ENCODE results near the gene ABHD2. TPM values are rescaled to one million over a fixed set of nuclear protein-coding genes. Genes with fewer than 3 reads are reported as not detected.

ABHD2 gene
- total and polyA plus RNA-seq, 9 of the 15 experiments (the other 6 are each of a cell fraction or from before 2014, with no cell fraction given) = 16.9 to 99.8 (median 47.5) TPM

DNA sequence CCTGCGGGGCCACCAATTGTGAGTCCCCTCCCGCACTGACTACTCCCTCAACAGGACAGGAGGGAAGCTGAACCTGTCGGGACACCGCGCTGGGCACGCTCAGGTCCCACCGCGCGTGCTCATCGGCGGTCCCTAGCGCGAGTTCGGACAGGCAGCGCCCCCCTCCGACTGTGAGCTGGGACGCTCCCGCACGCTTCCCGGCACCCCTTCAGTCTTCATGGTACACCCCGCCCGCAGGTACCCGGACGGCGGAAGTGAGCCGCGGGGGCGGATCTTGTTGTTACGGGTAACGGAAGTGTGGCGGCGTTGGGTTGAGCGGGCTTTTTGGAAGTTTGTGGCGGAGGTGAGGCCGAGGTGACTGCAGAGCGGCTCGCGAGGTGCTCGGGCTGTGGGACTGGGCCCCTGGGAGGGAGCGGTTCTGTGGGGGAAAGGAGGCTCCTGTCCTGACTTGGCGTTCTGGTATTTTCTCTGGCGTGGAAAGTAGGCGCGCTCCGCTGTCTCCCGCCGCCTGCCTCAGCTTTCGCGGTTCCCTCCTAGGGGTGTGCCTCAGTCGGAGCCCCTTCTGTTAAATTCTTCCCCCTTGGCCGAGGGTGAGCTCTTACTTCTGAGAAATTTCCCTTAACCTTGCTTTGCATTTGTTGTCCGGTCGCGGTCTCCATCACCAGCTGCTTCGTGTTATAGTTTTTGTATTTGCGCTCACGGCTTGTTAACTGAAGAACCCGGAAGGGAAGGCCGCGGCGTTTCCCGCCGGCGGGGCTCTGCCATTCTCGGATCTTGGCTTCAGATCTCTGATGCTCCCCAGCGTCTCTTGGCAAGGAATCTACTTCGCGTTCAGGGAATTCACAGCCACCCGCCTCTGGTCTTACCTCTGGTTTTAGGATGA is 155.7 kb downstream of the ABHD2 start, which contains the start of gene FANCI (continued):
- TF ChIP-seq SMAD3 (CRISPR knock-in tag; conservative IDR thresholded peaks at IDR 0.05) = no peak
- TF ChIP-seq HCFC1 (IDR thresholded peaks at IDR 0.05; ENCODE audit: low read depth, low read length) = peak; percentile 68
- no peak for TF ChIP-seq RBM17 (IDR thresholded peaks at IDR 0.05; ENCODE audit: borderline replicate concordance, low read depth, low read length)
- peak; percentile 88 for TF ChIP-seq EP400 (IDR thresholded peaks at IDR 0.05)
- no peak for TF ChIP-seq HIVEP1 (CRISPR knock-in tag; IDR thresholded peaks at IDR 0.05)
- TF ChIP-seq, protein P1, sequence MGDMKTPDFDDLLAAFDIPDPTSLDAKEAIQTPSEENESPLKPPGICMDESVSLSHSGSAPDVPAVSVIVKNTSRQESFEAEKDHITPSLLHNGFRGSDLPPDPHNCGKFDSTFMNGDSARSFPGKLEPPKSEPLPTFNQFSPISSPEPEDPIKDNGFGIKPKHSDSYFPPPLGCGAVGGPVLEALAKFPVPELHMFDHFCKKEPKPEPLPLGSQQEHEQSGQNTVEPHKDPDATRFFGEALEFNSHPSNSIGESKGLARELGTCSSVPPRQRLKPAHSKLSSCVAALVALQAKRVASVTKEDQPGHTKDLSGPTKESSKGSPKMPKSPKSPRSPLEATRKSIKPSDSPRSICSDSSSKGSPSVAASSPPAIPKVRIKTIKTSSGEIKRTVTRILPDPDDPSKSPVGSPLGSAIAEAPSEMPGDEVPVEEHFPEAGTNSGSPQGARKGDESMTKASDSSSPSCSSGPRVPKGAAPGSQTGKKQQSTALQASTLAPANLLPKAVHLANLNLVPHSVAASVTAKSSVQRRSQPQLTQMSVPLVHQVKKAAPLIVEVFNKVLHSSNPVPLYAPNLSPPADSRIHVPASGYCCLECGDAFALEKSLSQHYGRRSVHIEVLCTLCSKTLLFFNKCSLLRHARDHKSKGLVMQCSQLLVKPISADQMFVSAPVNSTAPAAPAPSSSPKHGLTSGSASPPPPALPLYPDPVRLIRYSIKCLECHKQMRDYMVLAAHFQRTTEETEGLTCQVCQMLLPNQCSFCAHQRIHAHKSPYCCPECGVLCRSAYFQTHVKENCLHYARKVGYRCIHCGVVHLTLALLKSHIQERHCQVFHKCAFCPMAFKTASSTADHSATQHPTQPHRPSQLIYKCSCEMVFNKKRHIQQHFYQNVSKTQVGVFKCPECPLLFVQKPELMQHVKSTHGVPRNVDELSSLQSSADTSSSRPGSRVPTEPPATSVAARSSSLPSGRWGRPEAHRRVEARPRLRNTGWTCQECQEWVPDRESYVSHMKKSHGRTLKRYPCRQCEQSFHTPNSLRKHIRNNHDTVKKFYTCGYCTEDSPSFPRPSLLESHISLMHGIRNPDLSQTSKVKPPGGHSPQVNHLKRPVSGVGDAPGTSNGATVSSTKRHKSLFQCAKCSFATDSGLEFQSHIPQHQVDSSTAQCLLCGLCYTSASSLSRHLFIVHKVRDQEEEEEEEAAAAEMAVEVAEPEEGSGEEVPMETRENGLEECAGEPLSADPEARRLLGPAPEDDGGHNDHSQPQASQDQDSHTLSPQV (IDR thresholded peaks at IDR 0.05) = peak; percentile 74
- TF ChIP-seq SRSF1 (IDR thresholded peaks at IDR 0.05; ENCODE audit: low read depth, low read length) = no peak
- TF ChIP-seq, protein P2, sequence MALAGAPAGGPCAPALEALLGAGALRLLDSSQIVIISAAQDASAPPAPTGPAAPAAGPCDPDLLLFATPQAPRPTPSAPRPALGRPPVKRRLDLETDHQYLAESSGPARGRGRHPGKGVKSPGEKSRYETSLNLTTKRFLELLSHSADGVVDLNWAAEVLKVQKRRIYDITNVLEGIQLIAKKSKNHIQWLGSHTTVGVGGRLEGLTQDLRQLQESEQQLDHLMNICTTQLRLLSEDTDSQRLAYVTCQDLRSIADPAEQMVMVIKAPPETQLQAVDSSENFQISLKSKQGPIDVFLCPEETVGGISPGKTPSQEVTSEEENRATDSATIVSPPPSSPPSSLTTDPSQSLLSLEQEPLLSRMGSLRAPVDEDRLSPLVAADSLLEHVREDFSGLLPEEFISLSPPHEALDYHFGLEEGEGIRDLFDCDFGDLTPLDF (CRISPR knock-in tag; IDR thresholded peaks at IDR 0.05) = peak; percentile 79; the same call in 1 of the 2 replicates
- peak; percentile 89 for TF ChIP-seq POLR2A (conservative IDR thresholded peaks at IDR 0.05)
- TF ChIP-seq BDP1 (IDR thresholded peaks at IDR 0.05; ENCODE audit: insufficient read depth, insufficient read length) = no peak
- no peak for TF ChIP-seq ZNF41 (CRISPR knock-in tag; conservative IDR thresholded peaks at IDR 0.05)
- no peak for TF ChIP-seq ZNF354B (CRISPR knock-in tag; IDR thresholded peaks at IDR 0.05)
- TF ChIP-seq, protein P3, sequence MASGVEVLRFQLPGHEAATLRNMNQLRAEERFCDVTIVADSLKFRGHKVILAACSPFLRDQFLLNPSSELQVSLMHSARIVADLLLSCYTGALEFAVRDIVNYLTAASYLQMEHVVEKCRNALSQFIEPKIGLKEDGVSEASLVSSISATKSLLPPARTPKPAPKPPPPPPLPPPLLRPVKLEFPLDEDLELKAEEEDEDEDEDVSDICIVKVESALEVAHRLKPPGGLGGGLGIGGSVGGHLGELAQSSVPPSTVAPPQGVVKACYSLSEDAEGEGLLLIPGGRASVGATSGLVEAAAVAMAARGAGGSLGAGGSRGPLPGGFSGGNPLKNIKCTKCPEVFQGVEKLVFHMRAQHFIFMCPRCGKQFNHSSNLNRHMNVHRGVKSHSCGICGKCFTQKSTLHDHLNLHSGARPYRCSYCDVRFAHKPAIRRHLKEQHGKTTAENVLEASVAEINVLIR (CRISPR knock-in tag; IDR thresholded peaks at IDR 0.05) = no peak
- TF ChIP-seq U2AF1 (optimal IDR thresholded peaks at IDR 0.05; ENCODE audit: low read depth, low read length) = no peak
- TF ChIP-seq, protein P4, sequence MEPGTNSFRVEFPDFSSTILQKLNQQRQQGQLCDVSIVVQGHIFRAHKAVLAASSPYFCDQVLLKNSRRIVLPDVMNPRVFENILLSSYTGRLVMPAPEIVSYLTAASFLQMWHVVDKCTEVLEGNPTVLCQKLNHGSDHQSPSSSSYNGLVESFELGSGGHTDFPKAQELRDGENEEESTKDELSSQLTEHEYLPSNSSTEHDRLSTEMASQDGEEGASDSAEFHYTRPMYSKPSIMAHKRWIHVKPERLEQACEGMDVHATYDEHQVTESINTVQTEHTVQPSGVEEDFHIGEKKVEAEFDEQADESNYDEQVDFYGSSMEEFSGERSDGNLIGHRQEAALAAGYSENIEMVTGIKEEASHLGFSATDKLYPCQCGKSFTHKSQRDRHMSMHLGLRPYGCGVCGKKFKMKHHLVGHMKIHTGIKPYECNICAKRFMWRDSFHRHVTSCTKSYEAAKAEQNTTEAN (CRISPR knock-in tag; IDR thresholded peaks at IDR 0.05) = peak; percentile 91; the same call in 1 of the 2 replicates
- TF ChIP-seq, protein P5, sequence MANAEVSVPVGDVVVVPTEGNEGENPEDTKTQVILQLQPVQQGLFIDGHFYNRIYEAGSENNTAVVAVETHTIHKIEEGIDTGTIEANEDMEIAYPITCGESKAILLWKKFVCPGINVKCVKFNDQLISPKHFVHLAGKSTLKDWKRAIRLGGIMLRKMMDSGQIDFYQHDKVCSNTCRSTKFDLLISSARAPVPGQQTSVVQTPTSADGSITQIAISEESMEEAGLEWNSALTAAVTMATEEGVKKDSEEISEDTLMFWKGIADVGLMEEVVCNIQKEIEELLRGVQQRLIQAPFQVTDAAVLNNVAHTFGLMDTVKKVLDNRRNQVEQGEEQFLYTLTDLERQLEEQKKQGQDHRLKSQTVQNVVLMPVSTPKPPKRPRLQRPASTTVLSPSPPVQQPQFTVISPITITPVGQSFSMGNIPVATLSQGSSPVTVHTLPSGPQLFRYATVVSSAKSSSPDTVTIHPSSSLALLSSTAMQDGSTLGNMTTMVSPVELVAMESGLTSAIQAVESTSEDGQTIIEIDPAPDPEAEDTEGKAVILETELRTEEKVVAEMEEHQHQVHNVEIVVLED (CRISPR knock-in tag; IDR thresholded peaks at IDR 0.05) = peak; percentile 48; the same call in 1 of the 2 replicates
- no peak for TF ChIP-seq RHOXF2B (CRISPR knock-in tag; conservative IDR thresholded peaks at IDR 0.05)
- peak; percentile 46; the same call in 1 of the 2 replicates for TF ChIP-seq TCF3 (CRISPR knock-in tag; IDR thresholded peaks at IDR 0.05)
- peak; percentile 91; the same call in 1 of the 2 replicates for TF ChIP-seq ZNF217 (CRISPR knock-in tag; IDR thresholded peaks at IDR 0.05)
